Adrenal gland (tissue), 12 donors: ENCODE data around the gene IL11. TPM values are rescaled to one million over a fixed set of nuclear protein-coding genes. Genes with fewer than 3 reads are reported as not detected.

Source experiments
- DNase-seq, 7 donors: peaks; one replicate each; pipeline ENCODE4 v3.0.0-alpha.2; 2019 to 2020
- H3K27ac ChIP-seq, 5 donors: fragments of 200-600 bp; sonication (generic) in 4 of 5; 1 replicate in 3 of 5; 2 replicates in 2 of 5; pipeline versions ENCODE4 v1.5.1 to v1.8.0; 2016 to 2020; ENCODE audit warnings: mild to moderate bottlenecking in 1 of 5
- H3K27me3 ChIP-seq: fragments of 200-600 bp; 2 replicates; pipeline ENCODE4 v1.8.0; 2021
- H3K36me3 ChIP-seq, 2 donors: fragments of 200-600 bp; replicated peaks in 1 of 2; 1 replicate in 1 of 2; 2 replicates in 1 of 2; pipeline versions ENCODE4 v1.5.1 to v1.8.0; 2018 to 2022
- H3K4me1 ChIP-seq, 2 donors: fragments of 200-600 bp; replicated peaks in 1 of 2; 1 replicate in 1 of 2; 2 replicates in 1 of 2; pipeline versions ENCODE4 v1.5.1 to v1.8.0; 2018 to 2021
- H3K4me3 ChIP-seq, 4 donors: fragments of 200-600 bp; sonication (generic) in 3 of 4; one replicate each; pipeline ENCODE4 v1.5.1; 2016 to 2018
- H3K9me3 ChIP-seq, 3 donors: fragments of 200-600 bp; sonication (generic) in 1 of 3; replicated peaks in 1 of 3; 1 replicate in 2 of 3; 2 replicates in 1 of 3; pipeline versions ENCODE4 v1.5.1 to v1.8.0; 2016 to 2021
- POLR2A ChIP-seq, 2 donors: fragments of 450-650 bp; IDR thresholded peaks; one replicate each; pipeline ENCODE4 v1.6.1; 2017; ENCODE audit warnings: antibody characterized with exemption in 2 of 2, mild to moderate bottlenecking in 2 of 2, moderate library complexity in 1 of 2
- WGBS, 4 donors: extraction: QIAGEN DNeasy Blood & Tissue Kit in 2 of 4; methylation state at CpG; one replicate each; pipeline versions ENCODE4 v1.1.5 to v1.1.7; 2013 to 2017; 5-methylcytosine and 5-hydroxymethylcytosine counted together
- intact Hi-C, 2 donors: fragments of 100-400 bp; cut with DNase I; formaldehyde crosslinking; loops; one replicate each; pipeline versions ENCODE4 v1.14.1 to v1.15.0; 2022 to 2023
- polyA plus RNA-seq, 3 donors: library from polyadenylated mRNA; stranded (reverse); fragments of 200-250 nt in 2 of 3; fragments of 350-450 nt in 1 of 3; fragmentation: Illumina TruSeq in 1 of 3; extraction: RNeasy Lipid Tissue Mini Kit (QIAGEN cat#74804) in 1 of 3; gene quantifications; one replicate each; pipeline ENCODE4 v1.2.3, GENCODE V29; 2013 to 2014
- total RNA-seq, 9 donors: library from RNA; depleted of rRNA in 4 of 9; stranded (reverse); fragments of >200 nt in 4 of 9; fragments of 120-200 nt in 1 of 9; fragmentation: NEBNext Ultra II Directional in 1 of 9; extraction: Animal tissue kit (Norgen Biotek cat#: 25700) in 1 of 9; gene quantifications; one replicate each; pipeline versions ENCODE4 v1.1.0 to v1.2.4, GENCODE V29; 2013 to 2023
- TF ChIP-seq, protein P1 (sequence below), 6 experiments: fragments of 450-650 bp in 4 of 6; fragments of 200-600 bp in 2 of 6; sonication (generic) in 1 of 6; IDR thresholded peaks; 1 replicate in 5 of 6; 2 replicates in 1 of 6; pipeline versions ENCODE4 v1.5.1 to v1.8.0; 2016 to 2021; ENCODE audit warnings: antibody characterized with exemption in 6 of 6, mild to moderate bottlenecking in 2 of 6, moderate library complexity in 1 of 6
- donor health status: healthy with polysubstance abuse.
- donor health status: Bipolar disorder and iron deficiency.
- donor health status: DM: yes; HTN: yes; CAD: no.
- donor health status: DM: no; HTN: no; CAD: no.
- donor health status: DM: no; HTN: no; CAD: no.
- donor health status: DM: yes; HTN: yes; CAD: no.

Gene IL11
- total and polyA plus RNA-seq, 12 donors = 0.17 to 1.1 (median 0.26) TPM; not detected in 8

DNA sequence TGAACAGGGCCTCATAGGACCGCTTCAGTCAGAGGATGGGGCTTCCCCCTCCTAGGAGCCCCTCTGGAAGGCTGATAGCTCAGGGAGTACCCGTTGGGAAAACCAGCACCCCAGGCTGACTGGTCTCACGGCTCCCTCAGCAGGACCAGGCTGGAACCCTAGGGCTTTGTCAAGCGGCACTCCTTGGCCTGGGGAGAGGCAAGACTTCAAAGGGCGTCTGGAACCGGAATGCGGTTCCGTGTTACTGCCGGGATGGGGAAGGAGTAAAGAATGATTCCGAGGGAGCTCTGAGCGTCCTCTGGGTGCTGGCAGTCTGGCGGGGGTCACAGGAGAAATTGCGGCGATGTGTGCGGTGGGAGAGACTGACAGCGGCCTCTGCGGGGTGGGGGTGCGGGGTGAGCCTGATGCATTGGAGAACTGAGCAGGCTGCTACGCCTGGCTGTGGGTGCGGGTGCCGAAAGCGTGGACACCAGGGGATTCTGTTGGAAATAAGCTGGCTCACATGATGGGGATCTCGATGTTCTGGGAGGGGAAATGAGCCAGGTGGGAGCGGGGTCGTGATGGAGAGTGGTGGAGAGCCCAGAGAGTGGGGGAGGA, 17.6 kb downstream of the IL11 start:
- H3K4me3 ChIP-seq = no peak overlapping the region
- 56 to 65% (median 62%) methylated on average over 23 to 25 of the region's 25 CpGs for WGBS, 4 donors
- intact Hi-C loops = no loop called here
- peaks cover 12 to 15% of the 10 kb centered on the region in 2 donors for H3K4me1 ChIP-seq
- no peak overlapping the region for H3K27ac ChIP-seq
- DNase-seq = no peak
- no peak for TF ChIP-seq POLR2A (IDR thresholded peaks at IDR 0.05)
- TF ChIP-seq, protein P1, sequence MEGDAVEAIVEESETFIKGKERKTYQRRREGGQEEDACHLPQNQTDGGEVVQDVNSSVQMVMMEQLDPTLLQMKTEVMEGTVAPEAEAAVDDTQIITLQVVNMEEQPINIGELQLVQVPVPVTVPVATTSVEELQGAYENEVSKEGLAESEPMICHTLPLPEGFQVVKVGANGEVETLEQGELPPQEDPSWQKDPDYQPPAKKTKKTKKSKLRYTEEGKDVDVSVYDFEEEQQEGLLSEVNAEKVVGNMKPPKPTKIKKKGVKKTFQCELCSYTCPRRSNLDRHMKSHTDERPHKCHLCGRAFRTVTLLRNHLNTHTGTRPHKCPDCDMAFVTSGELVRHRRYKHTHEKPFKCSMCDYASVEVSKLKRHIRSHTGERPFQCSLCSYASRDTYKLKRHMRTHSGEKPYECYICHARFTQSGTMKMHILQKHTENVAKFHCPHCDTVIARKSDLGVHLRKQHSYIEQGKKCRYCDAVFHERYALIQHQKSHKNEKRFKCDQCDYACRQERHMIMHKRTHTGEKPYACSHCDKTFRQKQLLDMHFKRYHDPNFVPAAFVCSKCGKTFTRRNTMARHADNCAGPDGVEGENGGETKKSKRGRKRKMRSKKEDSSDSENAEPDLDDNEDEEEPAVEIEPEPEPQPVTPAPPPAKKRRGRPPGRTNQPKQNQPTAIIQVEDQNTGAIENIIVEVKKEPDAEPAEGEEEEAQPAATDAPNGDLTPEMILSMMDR (IDR thresholded peaks at IDR 0.05) = no peak
- no peaks in the 10 kb centered on the region for H3K9me3 ChIP-seq
- H3K27me3 ChIP-seq = peaks cover 18% of the 10 kb centered on the region
- no peaks in the 10 kb centered on the region for H3K36me3 ChIP-seq

DNA sequence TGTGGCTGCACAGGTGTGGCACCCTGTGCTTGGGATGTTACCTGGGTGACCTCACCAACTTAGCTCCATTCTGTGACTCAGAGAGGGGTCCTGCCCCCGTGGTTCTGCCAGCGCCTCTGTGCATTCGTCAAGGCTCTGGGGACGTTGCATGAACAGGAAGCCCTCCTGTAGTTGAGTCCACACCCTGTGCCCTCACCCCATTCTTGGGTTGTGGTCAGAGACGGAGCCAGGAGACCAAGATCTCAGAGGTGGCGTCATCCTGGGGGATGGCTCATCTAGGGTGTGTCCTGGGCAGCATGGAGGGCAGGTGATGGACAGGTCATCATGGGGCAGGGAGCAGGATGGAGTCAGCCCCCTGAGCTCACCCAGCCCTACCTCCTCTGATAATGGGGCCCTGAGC, 18.2 kb downstream of the IL11 start:
- Histone ChIP-seq H3K27ac (no peak overlapping the region), H3K36me3 (no peaks in the 10 kb centered on the region), H3K27me3 (peaks cover 18% of the 10 kb centered on the region), H3K4me3 (no peak overlapping the region), H3K9me3 (no peaks in the 10 kb centered on the region), H3K4me1 (peaks cover 12 to 15% of the 10 kb centered on the region in 2 donors)
- no peak for DNase-seq
- intact Hi-C loops = no loop called here
- WGBS, 4 donors = 69 to 82% (median 71%) methylated on average over 3 to 6 of the region's 6 CpGs
- no peak for TF ChIP-seq POLR2A (IDR thresholded peaks at IDR 0.05)
- TF ChIP-seq, protein P1 (IDR thresholded peaks at IDR 0.05) = no peak

DNA sequence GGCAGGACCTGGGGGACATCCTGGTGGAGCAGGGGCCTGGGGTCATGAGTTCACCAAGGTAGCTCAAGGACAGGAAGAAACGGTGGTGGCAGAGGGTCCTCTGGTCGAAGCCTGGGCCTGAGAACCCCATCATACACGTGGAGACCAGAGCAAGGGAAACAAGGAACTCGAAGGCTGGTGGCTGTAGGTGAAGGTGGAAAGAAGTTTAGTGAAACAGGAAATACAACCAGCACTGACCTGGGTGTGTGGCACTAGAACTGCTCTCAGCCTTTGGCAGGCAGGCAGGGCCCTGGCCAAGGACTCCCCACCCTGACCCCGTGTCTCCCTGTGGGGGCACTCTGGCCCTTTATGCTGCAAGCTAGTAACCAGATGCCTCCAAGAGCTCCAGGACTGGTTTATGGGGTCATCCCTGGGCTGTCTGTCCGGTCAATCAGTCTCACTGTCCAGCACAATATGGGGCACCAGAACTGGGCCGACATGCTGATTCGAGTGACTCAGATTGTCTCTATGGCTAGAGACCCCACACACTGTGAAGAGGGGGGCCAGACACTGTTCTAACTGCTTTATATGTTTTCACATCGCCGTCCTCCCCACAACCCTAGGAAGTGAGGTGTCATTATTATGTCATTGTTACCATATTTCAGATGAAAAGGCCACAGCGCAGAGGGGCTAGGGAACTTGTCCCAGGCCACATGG, 19.5 kb downstream of the IL11 start:
- H3K36me3 ChIP-seq = no peaks in the 10 kb centered on the region
- H3K9me3 ChIP-seq = no peaks in the 10 kb centered on the region
- no peak overlapping the region for H3K4me3 ChIP-seq
- no peak for DNase-seq
- peaks cover 18% of the 10 kb centered on the region for H3K27me3 ChIP-seq
- H3K4me1 ChIP-seq = peaks cover 12 to 15% of the 10 kb centered on the region in 2 donors
- intact Hi-C loops = no loop called here
- TF ChIP-seq POLR2A (IDR thresholded peaks at IDR 0.05) = no peak
- TF ChIP-seq, protein P1 (IDR thresholded peaks at IDR 0.05) = no peak
- 60 to 75% (median 73%) methylated on average over 10 to 11 of the region's 11 CpGs for WGBS, 4 donors
- H3K27ac ChIP-seq = no peak overlapping the region

DNA sequence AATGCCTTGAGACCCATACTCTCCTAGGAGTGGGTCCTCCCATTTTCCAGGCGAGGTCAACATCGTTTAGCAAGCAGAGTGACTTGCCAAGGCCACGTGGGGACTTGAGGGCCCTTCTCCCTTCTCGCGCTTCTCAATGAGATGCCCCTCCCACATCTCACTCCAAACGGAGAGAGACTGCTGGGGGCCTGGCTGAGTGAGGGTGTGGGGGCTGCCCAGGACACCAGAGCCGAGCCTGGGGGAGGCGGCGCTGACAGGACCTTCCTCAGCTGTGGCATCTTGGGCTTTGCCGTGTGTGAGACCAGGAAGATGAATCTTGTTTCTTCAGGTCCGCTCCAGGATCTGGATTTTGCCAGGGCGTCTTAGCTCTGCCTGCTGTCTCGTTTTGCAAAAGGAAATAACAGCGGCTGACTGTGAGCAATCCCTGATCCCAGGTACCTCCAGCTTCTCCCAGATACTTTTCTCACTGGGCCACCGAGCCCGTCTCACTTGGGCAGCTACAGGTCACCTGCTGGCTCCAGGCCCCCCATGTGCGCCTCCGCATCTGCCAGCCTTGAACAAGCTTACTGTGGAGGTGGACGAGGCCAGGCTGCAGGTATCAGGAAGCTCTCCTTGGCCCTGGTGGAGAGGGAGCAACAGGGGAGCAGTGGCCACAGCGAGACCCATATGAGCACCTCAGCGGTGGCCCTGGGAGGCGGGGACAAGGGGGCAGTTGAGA, 21.8 kb downstream of the IL11 start:
- Histone ChIP-seq H3K36me3 (peaks cover 0 to 5% of the 10 kb centered on the region in 2 donors), H3K9me3 (no peaks in the 10 kb centered on the region), H3K27ac (no peak overlapping the region), H3K4me1 (peaks cover 3 to 4% of the 10 kb centered on the region in 2 donors), H3K27me3 (peaks cover 18% of the 10 kb centered on the region), H3K4me3 (no peak overlapping the region)
- intact Hi-C loops = no loop called here
- 78 to 86% (median 82%) methylated on average over 16 to 22 of the region's 22 CpGs for WGBS, 4 donors
- no peak for TF ChIP-seq POLR2A (IDR thresholded peaks at IDR 0.05)
- TF ChIP-seq, protein P1 (IDR thresholded peaks at IDR 0.05) = no peak
- DNase-seq = no peak
